Panc1 (cell line): Measurements from ENCODE around the gene CLCF1. TPM values are rescaled to one million over a fixed set of nuclear protein-coding genes. Genes with fewer than 3 reads are reported as not detected.

ENCODE experiments used
- ATAC-seq: fragments of 200-7000 bp; cut with Tn5 transposase; 2 replicates; pipeline ENCODE4 v1.9.1; 2020; ENCODE audit warnings: mild to moderate bottlenecking, moderate library complexity
- BruUV-seq: library from RNA; stranded (reverse); fragments of 400-500 nt; replicated peaks from 2 replicates; lab custom pipeline; 2021; lab: Mats Ljungman, UMichigan
- CTCF ChIA-PET: fragments of 300-600 bp; sonication (Branson Sonifier 250); formaldehyde crosslinking; loops from one replicate; lab custom pipeline; 2022; ENCODE audit warnings: antibody characterized with exemption; lab: Charles Lee
- POLR2A ChIA-PET: fragments of 300-600 bp; sonication (Branson Sonifier 250); formaldehyde crosslinking; loops from one replicate; lab custom pipeline; 2022; ENCODE audit warnings: antibody characterized with exemption; lab: Charles Lee
- DNase-seq: peaks from one replicate; pipeline ENCODE4 v3.0.0-alpha.2; 2010; ENCODE audit warnings: low read depth, low spot score
- H3K27ac ChIP-seq: 2 replicates; pipeline ENCODE4 v1.5.1; 2011; ENCODE audit warnings: mild to moderate bottlenecking, low read length, inconsistent platforms
- H3K27me3 ChIP-seq: fragments of 200-500 bp; sonication (Bioruptor generic); 2 replicates; pipeline ENCODE4 v1.6.0; 2014; ENCODE audit warnings: low read length, inconsistent platforms; ENCODE audit not compliant: control insufficient read depth, insufficient read depth
- H3K36me3 ChIP-seq: fragments of 200-500 bp; sonication (Bioruptor generic); 2 replicates; pipeline ENCODE4 v1.5.1; 2014; ENCODE audit warnings: inconsistent platforms, mild to moderate bottlenecking, low read length, moderate library complexity; ENCODE audit not compliant: control insufficient read depth, insufficient read depth
- H3K4me1 ChIP-seq: 2 replicates; pipeline ENCODE4 v1.5.1; 2011; ENCODE audit warnings: inconsistent platforms, mild to moderate bottlenecking, low read length, moderate library complexity; ENCODE audit not compliant: control insufficient read depth, insufficient read depth
- H3K4me3 ChIP-seq, 2 experiments: 2 replicates each; pipeline ENCODE4 v1.5.1; 2011 to 2012; ENCODE audit warnings: low read depth in 2 of 2, low read length in 2 of 2, mild to moderate bottlenecking in 2 of 2, inconsistent platforms in 1 of 2, moderate library complexity in 1 of 2
- H3K9me3 ChIP-seq: fragments of 200-500 bp; sonication (Bioruptor generic); 2 replicates; pipeline ENCODE4 v1.5.1; 2014; ENCODE audit warnings: low read depth, mild to moderate bottlenecking, inconsistent platforms, low read length, moderate library complexity; ENCODE audit not compliant: control insufficient read depth, insufficient read depth
- POLR2AphosphoS5 ChIP-seq: IDR thresholded peaks from 2 replicates; pipeline ENCODE4 v1.6.1; 2012; ENCODE audit warnings: mild to moderate bottlenecking, low read depth, low read length, moderate library complexity
- REST ChIP-seq, 2 experiments: IDR thresholded peaks; 2 replicates each; pipeline ENCODE4 v1.6.1; 2011 to 2012; ENCODE audit warnings: low read depth in 2 of 2, control low read depth in 1 of 2, low read length in 1 of 2, mild to moderate bottlenecking in 1 of 2, moderate library complexity in 1 of 2; ENCODE audit not compliant: insufficient read depth in 1 of 2
- SIN3A ChIP-seq: IDR thresholded peaks from 2 replicates; pipeline ENCODE4 v1.6.1; 2012; ENCODE audit warnings: low read depth, mild to moderate bottlenecking, low read length, moderate library complexity, borderline replicate concordance; ENCODE audit not compliant: insufficient read depth
- TCF7L2 ChIP-seq: IDR thresholded peaks from 2 replicates; pipeline ENCODE4 v1.6.1; 2011; ENCODE audit warnings: mild to moderate bottlenecking, low read depth, low read length, inconsistent platforms
- in situ Hi-C: cut with HindIII; loops from 2 replicates; pipeline ENCODE4 v1.10.0; 2016; ENCODE audit warnings: low sequenced_read_pairs, low pct_unique_long_range_greater_than_20kb
- intact Hi-C: fragments of 100-400 bp; cut with micrococcal nuclease; formaldehyde crosslinking; loops from one replicate; pipeline ENCODE4 v1.10.0; 2022; ENCODE audit not compliant: unreplicated experiment
- total RNA-seq: library from RNA; stranded (reverse); gene quantifications from one replicate; pipeline ENCODE4 v1.2.1, GENCODE V29; 2021; ENCODE audit not compliant: unreplicated experiment
- TF ChIP-seq, protein P1 (sequence below): fragments of 450-650 bp; IDR thresholded peaks from 2 replicates; pipeline ENCODE4 v1.5.1; 2017; ENCODE audit warnings: mild to moderate bottlenecking

The CLCF1 gene
- total RNA-seq, 1 experiment from 2014 or later, result 9.3 TPM

- ATAC-seq, result no peak
Observed at GRCh38 chr11:67409781-67410368, 36.5 kb upstream of the CLCF1 start.

GRCh38 chr11:67409261-67409666 lies 35.9 kb upstream of the CLCF1 start:
- Histone ChIP-seq H3K36me3 (no peaks in the 10 kb centered on the region), H3K27ac (no peak overlapping the region), H3K27me3 (no peaks in the 10 kb centered on the region), H3K4me3 (no peak overlapping the region), H3K4me1 (peaks cover 15% of the 10 kb centered on the region), H3K9me3 (no peaks in the 10 kb centered on the region)
- ATAC-seq, result no peak
- POLR2A ChIA-PET, result no interaction called here
- DNase-seq, result no peak
- BruUV-seq, result no TSS peak
- TF ChIP-seq, protein P1, sequence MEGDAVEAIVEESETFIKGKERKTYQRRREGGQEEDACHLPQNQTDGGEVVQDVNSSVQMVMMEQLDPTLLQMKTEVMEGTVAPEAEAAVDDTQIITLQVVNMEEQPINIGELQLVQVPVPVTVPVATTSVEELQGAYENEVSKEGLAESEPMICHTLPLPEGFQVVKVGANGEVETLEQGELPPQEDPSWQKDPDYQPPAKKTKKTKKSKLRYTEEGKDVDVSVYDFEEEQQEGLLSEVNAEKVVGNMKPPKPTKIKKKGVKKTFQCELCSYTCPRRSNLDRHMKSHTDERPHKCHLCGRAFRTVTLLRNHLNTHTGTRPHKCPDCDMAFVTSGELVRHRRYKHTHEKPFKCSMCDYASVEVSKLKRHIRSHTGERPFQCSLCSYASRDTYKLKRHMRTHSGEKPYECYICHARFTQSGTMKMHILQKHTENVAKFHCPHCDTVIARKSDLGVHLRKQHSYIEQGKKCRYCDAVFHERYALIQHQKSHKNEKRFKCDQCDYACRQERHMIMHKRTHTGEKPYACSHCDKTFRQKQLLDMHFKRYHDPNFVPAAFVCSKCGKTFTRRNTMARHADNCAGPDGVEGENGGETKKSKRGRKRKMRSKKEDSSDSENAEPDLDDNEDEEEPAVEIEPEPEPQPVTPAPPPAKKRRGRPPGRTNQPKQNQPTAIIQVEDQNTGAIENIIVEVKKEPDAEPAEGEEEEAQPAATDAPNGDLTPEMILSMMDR, result no peak
- CTCF ChIA-PET, result no interaction called here
- in situ Hi-C loops (no loop called here), intact Hi-C loops (no loop called here)

More at GRCh38 chr11:67409781-67410368, 36.5 kb upstream of the CLCF1 start:
- Histone ChIP-seq H3K27me3 (no peaks in the 10 kb centered on the region), H3K9me3 (no peaks in the 10 kb centered on the region), H3K36me3 (no peaks in the 10 kb centered on the region), H3K4me3 (no peak overlapping the region), H3K27ac (no peak overlapping the region), H3K4me1 (peaks cover 15% of the 10 kb centered on the region)
- intact Hi-C loops (loop anchor here (5.0 kb wide), 1 partner anchor 97 kb away; the partner anchor contains the start of genes CDK2AP2 and PITPNM1), in situ Hi-C loops (no loop called here)
- ChIA-PET POLR2A (no interaction called here), CTCF (no interaction called here)
- DNase-seq, result no peak
- no TSS peak for BruUV-seq
- TF ChIP-seq, protein P1, result no peak
- TF ChIP-seq POLR2AphosphoS5 (no peak), SIN3A (no peak), TCF7L2 (no peak), REST (IDR thresholded peaks at IDR 0.05; ENCODE audit: insufficient read depth in 1 of 2, low read depth in 2 of 2, low read length in 1 of 2) (no peak)
